LNCAP (cell line): ENCODE results near the gene CD3G.

ENCODE experiments used
- TF ChIP-seq, protein P1 (sequence below): fragments of 450-650 bp; IDR thresholded peaks from 2 replicates; pipeline ENCODE4 v1.5.1; 2017; ENCODE audit warnings: mild to moderate bottlenecking

CD3G gene

GRCh38 chr11:118343248-118343647 is 896 bp upstream of the CD3G start:
- TF ChIP-seq, protein P1, sequence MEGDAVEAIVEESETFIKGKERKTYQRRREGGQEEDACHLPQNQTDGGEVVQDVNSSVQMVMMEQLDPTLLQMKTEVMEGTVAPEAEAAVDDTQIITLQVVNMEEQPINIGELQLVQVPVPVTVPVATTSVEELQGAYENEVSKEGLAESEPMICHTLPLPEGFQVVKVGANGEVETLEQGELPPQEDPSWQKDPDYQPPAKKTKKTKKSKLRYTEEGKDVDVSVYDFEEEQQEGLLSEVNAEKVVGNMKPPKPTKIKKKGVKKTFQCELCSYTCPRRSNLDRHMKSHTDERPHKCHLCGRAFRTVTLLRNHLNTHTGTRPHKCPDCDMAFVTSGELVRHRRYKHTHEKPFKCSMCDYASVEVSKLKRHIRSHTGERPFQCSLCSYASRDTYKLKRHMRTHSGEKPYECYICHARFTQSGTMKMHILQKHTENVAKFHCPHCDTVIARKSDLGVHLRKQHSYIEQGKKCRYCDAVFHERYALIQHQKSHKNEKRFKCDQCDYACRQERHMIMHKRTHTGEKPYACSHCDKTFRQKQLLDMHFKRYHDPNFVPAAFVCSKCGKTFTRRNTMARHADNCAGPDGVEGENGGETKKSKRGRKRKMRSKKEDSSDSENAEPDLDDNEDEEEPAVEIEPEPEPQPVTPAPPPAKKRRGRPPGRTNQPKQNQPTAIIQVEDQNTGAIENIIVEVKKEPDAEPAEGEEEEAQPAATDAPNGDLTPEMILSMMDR, result no peak

- TF ChIP-seq, protein P1, result no peak
Observed at GRCh38 chr11:118349475-118349874, 5.3 kb downstream of the CD3G start.

DNA sequence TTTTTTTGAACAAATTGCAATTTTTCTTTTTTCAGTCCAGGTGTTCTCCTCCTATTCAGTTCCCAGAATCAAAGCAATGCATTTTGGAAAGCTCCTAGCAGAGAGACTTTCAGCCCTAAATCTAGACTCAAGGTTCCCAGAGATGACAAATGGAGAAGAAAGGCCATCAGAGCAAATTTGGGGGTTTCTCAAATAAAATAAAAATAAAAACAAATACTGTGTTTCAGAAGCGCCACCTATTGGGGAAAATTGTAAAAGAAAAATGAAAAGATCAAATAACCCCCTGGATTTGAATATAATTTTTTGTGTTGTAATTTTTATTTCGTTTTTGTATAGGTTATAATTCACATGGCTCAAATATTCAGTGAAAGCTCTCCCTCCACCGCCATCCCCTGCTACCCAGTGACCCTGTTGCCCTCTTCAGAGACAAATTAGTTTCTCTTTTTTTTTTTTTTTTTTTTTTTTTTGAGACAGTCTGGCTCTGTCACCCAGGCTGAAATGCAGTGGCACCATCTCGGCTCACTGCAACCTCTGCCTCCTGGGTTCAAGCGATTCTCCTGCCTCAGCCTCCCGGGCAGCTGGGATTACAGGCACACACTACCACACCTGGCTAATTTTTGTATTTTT is 9.1 kb downstream of the CD3G start:
- TF ChIP-seq, protein P1, result peak; percentile 57

- TF ChIP-seq, protein P1, result no peak
Observed at GRCh38 chr11:118358071-118358470, 13.9 kb downstream of the CD3G start.

- TF ChIP-seq, protein P1, result no peak
Observed at GRCh38 chr11:118359295-118359958, 15.3 kb downstream of the CD3G start, which contains the start of gene UBE4A. Gene UBE4A (plus strand): TSS chr11:118359600. CDS start chr11:118365081, 5,481 bp downstream.

- TF ChIP-seq, protein P1, result no peak
Observed at GRCh38 chr11:118364956-118365615, 20.9 kb downstream of the CD3G start.

DNA sequence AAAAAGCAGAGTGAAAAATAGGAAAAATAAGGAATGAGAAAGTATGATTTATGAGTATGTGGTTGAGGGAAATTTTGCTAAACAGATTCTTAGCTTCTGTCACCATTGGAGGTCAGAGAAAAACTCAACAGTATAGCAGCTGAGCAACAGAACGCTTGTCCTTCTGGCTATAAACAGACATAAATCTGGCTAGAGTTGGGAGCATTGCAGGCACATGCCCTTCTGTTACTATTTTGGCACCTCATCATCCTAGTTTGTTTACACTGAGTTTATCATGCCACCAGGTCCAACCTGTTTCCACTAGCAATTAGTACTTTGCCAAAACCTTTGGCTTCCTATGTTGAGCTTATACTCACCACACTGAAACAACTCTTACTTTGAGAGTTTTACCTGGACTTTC is 22.1 kb downstream of the CD3G start:
- TF ChIP-seq, protein P1, result no peak
